Keratinocyte (primary cell): ENCODE results near the gene SPTAN1.
"Not testable (repeated sequence)": the region's sequence is repeated elsewhere in the genome, so short reads cannot be mapped to it uniquely, and the experiment has no call there.

Experiments used
- CTCF ChIP-seq, 3 experiments: IDR thresholded peaks in 1 of 3; conservative IDR thresholded peaks in 1 of 3; optimal IDR thresholded peaks in 1 of 3; 2 replicates in 2 of 3; 3 replicates in 1 of 3; pipeline versions ENCODE3 to v1.5.1; 2011; ENCODE audit warnings: low read length in 3 of 3, mild to moderate bottlenecking in 3 of 3, moderate library complexity in 2 of 3, control low read depth in 1 of 3, inconsistent platforms in 1 of 3; ENCODE audit not compliant: insufficient read depth in 2 of 3; ENCODE audit errors: extremely low read depth in 1 of 3
- EZH2 ChIP-seq: IDR thresholded peaks from one replicate; pipeline ENCODE4 v1.6.1; 2012; ENCODE audit warnings: inconsistent platforms, mild to moderate bottlenecking, low read length, moderate library complexity

GRCh38 chr9:128586934-128587333 lies 34.5 kb downstream of the SPTAN1 start:
- TF ChIP-seq CTCF (optimal IDR thresholded peaks at IDR 0.05 in 1 of 3, IDR thresholded peaks at IDR 0.05 in 1 of 3, conservative IDR thresholded peaks at IDR 0.05 in 1 of 3; ENCODE audit: extremely low read depth in 1 of 3, insufficient read depth in 2 of 3, low read length in 3 of 3); EZH2: not testable (repeated sequence)
